Upper lobe of left lung (tissue), 6 donors: ENCODE data around the gene DMAC1. TPM values are rescaled to one million over a fixed set of nuclear protein-coding genes. Genes with fewer than 3 reads are reported as not detected.

Experiments
- ATAC-seq, 2 donors: fragments of 200-7000 bp; cut with Tn5 transposase; one replicate each; pipeline ENCODE4 v1.9.1; 2022; ENCODE audit warnings: mild to moderate bottlenecking in 2 of 2, moderate library complexity in 2 of 2; ENCODE audit not compliant: low FRiP score in 2 of 2
- DNase-seq, 2 donors: peaks; one replicate each; pipeline ENCODE4 v3.0.0-alpha.2; 2019 to 2020
- H3K27ac ChIP-seq, 4 donors: fragments of 200-600 bp; sonication (generic); one replicate each; pipeline ENCODE4 v1.5.1; 2016 to 2019
- H3K27me3 ChIP-seq, 4 donors: fragments of 200-600 bp; sonication (generic); one replicate each; pipeline ENCODE4 v1.5.1; 2017 to 2019
- H3K36me3 ChIP-seq, 4 donors: fragments of 200-600 bp; sonication (generic); one replicate each; pipeline ENCODE4 v1.5.1; 2016 to 2019
- H3K4me1 ChIP-seq, 4 donors: fragments of 200-600 bp; sonication (generic); one replicate each; pipeline ENCODE4 v1.5.1; 2018 to 2019
- H3K4me3 ChIP-seq, 4 donors: fragments of 200-600 bp; sonication (generic); one replicate each; pipeline ENCODE4 v1.5.1; 2017 to 2019; ENCODE audit warnings: mild to moderate bottlenecking in 2 of 4, moderate library complexity in 1 of 4
- H3K9me3 ChIP-seq, 4 donors: fragments of 200-600 bp; sonication (generic); one replicate each; pipeline ENCODE4 v1.5.1; 2018 to 2019
- EP300 ChIP-seq, 4 donors: sonication (generic); formaldehyde crosslinking; IDR thresholded peaks; one replicate each; pipeline ENCODE4 v1.5.1; 2017; ENCODE audit warnings: antibody characterized with exemption in 4 of 4, control low read depth in 2 of 4
- POLR2A ChIP-seq, 4 donors: fragments of 450-650 bp; IDR thresholded peaks; one replicate each; pipeline ENCODE4 v1.5.1; 2016 to 2017; ENCODE audit warnings: antibody characterized with exemption in 4 of 4, mild to moderate bottlenecking in 2 of 4
- POLR2AphosphoS5 ChIP-seq, 2 donors: sonication (generic); formaldehyde crosslinking; IDR thresholded peaks; one replicate each; pipeline ENCODE4 v1.5.1; 2017; ENCODE audit warnings: antibody characterized with exemption in 2 of 2
- WGBS, 2 donors: methylation state at CpG; one replicate each; pipeline ENCODE4 v1.1.5; 2017 to 2018; 5-methylcytosine and 5-hydroxymethylcytosine counted together
- total RNA-seq, 6 donors: library from RNA; depleted of rRNA in 4 of 6; stranded (reverse); fragments of >200 nt in 4 of 6; gene quantifications; one replicate each; pipeline versions ENCODE4 v1.1.0 to v1.2.1, GENCODE V29; 2016 to 2021
- TF ChIP-seq, protein P1 (sequence below), 6 experiments: fragments of 450-650 bp in 4 of 6; fragments of 200-600 bp in 2 of 6; sonication (generic) in 2 of 6; IDR thresholded peaks; one replicate each; pipeline ENCODE4 v1.5.1; 2016 to 2019; ENCODE audit warnings: antibody characterized with exemption in 6 of 6
- donor health status: DM: no; HTN: no; CAD: no; lungs with moderate emphysema.
- donor health status: DM: no; HTN: yes; CAD: no; lungs with severe emphysema.

DMAC1 gene
- total RNA-seq, 6 donors from 2014 or later: 5.9 to 37.4 (median 10.9) TPM

DNA sequence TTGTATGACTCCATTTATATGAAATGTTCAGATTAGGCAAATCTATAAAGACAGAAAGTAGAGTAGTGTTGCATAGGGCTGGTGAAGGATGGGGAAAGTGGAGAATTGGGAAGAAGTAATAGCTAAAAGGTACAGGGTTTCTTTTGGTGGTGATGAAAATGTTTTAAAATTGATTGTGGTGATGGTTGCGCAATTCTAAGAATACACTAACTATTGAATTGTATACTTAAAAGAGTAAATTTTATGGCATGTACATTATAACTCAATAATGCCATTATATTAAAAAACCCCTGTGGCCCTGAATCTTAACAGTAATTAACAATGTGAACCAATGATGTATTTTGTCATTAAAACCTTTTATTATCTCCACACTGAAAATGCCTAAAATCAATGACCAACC lies 20.4 kb upstream of the DMAC1 start:
- TF ChIP-seq POLR2AphosphoS5 (IDR thresholded peaks at IDR 0.05) (no peak), EP300 (IDR thresholded peaks at IDR 0.05) (no peak), POLR2A (IDR thresholded peaks at IDR 0.05) (no peak)
- TF ChIP-seq, protein P1, sequence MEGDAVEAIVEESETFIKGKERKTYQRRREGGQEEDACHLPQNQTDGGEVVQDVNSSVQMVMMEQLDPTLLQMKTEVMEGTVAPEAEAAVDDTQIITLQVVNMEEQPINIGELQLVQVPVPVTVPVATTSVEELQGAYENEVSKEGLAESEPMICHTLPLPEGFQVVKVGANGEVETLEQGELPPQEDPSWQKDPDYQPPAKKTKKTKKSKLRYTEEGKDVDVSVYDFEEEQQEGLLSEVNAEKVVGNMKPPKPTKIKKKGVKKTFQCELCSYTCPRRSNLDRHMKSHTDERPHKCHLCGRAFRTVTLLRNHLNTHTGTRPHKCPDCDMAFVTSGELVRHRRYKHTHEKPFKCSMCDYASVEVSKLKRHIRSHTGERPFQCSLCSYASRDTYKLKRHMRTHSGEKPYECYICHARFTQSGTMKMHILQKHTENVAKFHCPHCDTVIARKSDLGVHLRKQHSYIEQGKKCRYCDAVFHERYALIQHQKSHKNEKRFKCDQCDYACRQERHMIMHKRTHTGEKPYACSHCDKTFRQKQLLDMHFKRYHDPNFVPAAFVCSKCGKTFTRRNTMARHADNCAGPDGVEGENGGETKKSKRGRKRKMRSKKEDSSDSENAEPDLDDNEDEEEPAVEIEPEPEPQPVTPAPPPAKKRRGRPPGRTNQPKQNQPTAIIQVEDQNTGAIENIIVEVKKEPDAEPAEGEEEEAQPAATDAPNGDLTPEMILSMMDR (IDR thresholded peaks at IDR 0.05): no peak
- Histone ChIP-seq H3K27ac (no peak overlapping the region), H3K4me1 (no peaks in the 10 kb centered on the region), H3K27me3 (no peaks in the 10 kb centered on the region), H3K9me3 (no peaks in the 10 kb centered on the region), H3K4me3 (no peak overlapping the region), H3K36me3 (no peaks in the 10 kb centered on the region)
- WGBS, 2 donors: 0 to 49% methylated on average over 1 of the region's 1 CpG
- DNase-seq (no peak), ATAC-seq (no peak)

DNA sequence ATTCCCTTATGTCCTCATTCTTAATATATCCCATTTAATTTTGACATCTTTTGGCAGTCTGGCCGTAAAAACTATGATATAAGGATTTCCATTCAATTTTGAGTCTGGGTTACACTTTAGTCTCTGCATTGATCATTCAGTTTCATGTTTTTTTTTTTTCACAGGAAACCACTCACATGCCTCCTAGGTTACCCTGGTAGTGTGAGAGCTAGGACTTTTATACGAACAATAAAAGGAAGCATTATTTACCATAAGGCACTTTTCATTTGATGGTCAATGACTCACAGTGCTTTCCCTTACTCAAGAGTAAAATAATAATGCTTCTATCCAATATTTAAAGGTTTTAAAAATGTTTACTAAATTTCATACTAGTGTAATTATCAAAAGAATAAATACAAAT lies 16.4 kb upstream of the DMAC1 start:
- no peaks in the 10 kb centered on the region for H3K36me3 ChIP-seq
- WGBS, 2 donors: 53 to 69% methylated on average over 2 of the region's 2 CpGs

DNA sequence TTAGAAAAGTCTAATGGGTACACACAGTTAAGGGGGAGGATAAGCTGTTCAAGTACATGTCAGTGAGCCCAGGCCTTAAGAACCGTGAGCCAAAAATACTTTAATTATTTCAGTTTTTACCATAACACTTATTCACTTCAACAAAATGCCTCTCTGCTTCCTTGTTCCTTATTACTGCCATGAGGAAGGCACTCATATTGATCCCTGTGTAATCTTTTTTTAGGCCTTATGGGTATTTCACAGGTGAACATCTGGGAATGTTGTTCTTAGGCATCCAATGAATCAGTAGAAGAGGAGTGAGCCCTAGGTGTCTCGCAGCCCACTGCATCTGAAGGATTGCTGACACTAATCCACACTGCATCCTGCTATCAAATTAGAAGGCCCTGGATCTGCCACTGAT lies 13.5 kb upstream of the DMAC1 start:
- no peaks in the 10 kb centered on the region for H3K9me3 ChIP-seq
- no peak for DNase-seq
- TF ChIP-seq POLR2AphosphoS5 (IDR thresholded peaks at IDR 0.05): no peak
- TF ChIP-seq, protein P1 (IDR thresholded peaks at IDR 0.05): no peak
- TF ChIP-seq EP300 (IDR thresholded peaks at IDR 0.05): no peak
- TF ChIP-seq POLR2A (IDR thresholded peaks at IDR 0.05): no peak
- H3K27ac ChIP-seq: no peak overlapping the region
- no peak for ATAC-seq
- H3K4me3 ChIP-seq: no peak overlapping the region
- no peaks in the 10 kb centered on the region for H3K36me3 ChIP-seq
- no peaks in the 10 kb centered on the region for H3K27me3 ChIP-seq
- H3K4me1 ChIP-seq: no peaks in the 10 kb centered on the region
- WGBS, 2 donors: 83 to 91% methylated on average over 2 of the region's 2 CpGs

More for the DNA sequence above, 16.4 kb upstream of the DMAC1 start:
- H3K4me3 ChIP-seq: no peak overlapping the region
- no peaks in the 10 kb centered on the region for H3K27me3 ChIP-seq
- H3K4me1 ChIP-seq: no peaks in the 10 kb centered on the region
- no peaks in the 10 kb centered on the region for H3K9me3 ChIP-seq
- no peak for ATAC-seq
- no peak for DNase-seq
- no peak for TF ChIP-seq POLR2AphosphoS5 (IDR thresholded peaks at IDR 0.05)
- TF ChIP-seq, protein P1 (IDR thresholded peaks at IDR 0.05): no peak
- no peak for TF ChIP-seq POLR2A (IDR thresholded peaks at IDR 0.05)
- TF ChIP-seq EP300 (IDR thresholded peaks at IDR 0.05): no peak
- no peak overlapping the region for H3K27ac ChIP-seq

DNA sequence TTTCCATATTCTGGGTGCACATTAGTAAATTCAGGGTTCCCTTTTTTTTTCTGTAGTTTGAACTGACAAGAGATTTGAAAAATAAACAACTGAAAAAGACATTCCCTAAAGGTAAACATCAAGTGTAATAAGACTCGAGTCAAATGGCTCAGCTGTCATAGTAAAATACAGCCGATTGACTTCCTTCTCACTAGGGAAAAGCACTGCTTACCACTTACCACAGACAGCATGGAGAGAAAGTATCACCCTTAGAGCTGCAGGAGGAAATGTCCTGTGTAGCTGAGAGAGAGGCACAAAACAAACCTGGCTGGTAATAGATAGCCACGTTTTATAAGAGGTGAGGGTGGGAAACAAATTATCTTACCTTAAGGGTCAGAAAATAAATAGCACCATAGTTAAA lies 12.1 kb upstream of the DMAC1 start:
- no peak overlapping the region for H3K4me3 ChIP-seq
- no peaks in the 10 kb centered on the region for H3K9me3 ChIP-seq
- DNase-seq (no peak), ATAC-seq (no peak)
- H3K36me3 ChIP-seq: no peaks in the 10 kb centered on the region
- no peaks in the 10 kb centered on the region for H3K27me3 ChIP-seq
- 12 to 19% methylated on average over 3 of the region's 3 CpGs for WGBS, 2 donors
- no peaks in the 10 kb centered on the region for H3K4me1 ChIP-seq
- no peak for TF ChIP-seq POLR2A (IDR thresholded peaks at IDR 0.05)
- TF ChIP-seq, protein P1 (IDR thresholded peaks at IDR 0.05): no peak
- TF ChIP-seq EP300 (IDR thresholded peaks at IDR 0.05): no peak
- TF ChIP-seq POLR2AphosphoS5 (IDR thresholded peaks at IDR 0.05): no peak
- H3K27ac ChIP-seq: no peak overlapping the region

DNA sequence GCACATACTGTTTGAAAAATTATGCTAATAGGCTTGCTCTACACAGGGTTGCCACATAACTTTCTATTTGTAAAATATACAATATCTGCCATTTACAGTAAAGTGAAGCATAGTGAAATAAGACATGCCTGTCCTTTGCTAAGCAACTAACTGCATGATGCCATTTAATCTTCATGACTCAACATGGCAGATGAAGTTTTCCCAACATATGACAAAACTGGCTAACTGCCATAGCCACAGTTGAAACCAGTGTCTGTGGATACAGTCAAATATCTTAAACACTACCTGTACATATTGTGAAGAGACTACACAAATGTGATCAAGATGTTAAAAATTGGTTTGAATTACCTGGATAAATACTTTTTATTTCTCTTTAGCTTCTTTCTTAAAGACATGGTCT lies 3.1 kb upstream of the DMAC1 start:
- H3K36me3 ChIP-seq: peaks cover 0 to 3% (median 0%) of the 10 kb centered on the region in 4 donors
- H3K9me3 ChIP-seq: no peaks in the 10 kb centered on the region
- DNase-seq: no peak
- H3K27ac ChIP-seq: no peak overlapping the region
- TF ChIP-seq EP300 (IDR thresholded peaks at IDR 0.05) (no peak), POLR2AphosphoS5 (IDR thresholded peaks at IDR 0.05) (no peak), POLR2A (IDR thresholded peaks at IDR 0.05) (no peak)
- TF ChIP-seq, protein P1 (IDR thresholded peaks at IDR 0.05): no peak
- peaks cover 8 to 14% (median 11%) of the 10 kb centered on the region in 4 donors for H3K4me1 ChIP-seq
- H3K4me3 ChIP-seq: no peak overlapping the region
- no peak for ATAC-seq
- H3K27me3 ChIP-seq: no peaks in the 10 kb centered on the region
